Fibroblast of the aortic adventitia (primary cell): Measurements from ENCODE around the gene RFX1. TPM values are rescaled to one million over a fixed set of nuclear protein-coding genes. Genes with fewer than 3 reads are reported as not detected.

Source experiments
- DNase-seq: peaks from one replicate; pipeline ENCODE4 v3.0.0-alpha.2; 2010; ENCODE audit warnings: low read depth
- H3K4me3 ChIP-seq: 2 replicates; pipeline ENCODE4 v1.5.1; 2011; ENCODE audit warnings: low read depth, mild to moderate bottlenecking, control low read depth, low read length, moderate library complexity
- CTCF ChIP-seq: IDR thresholded peaks from 2 replicates; pipeline ENCODE4 v1.5.1; 2011; ENCODE audit warnings: mild to moderate bottlenecking, low read length, control low read depth, inconsistent platforms; ENCODE audit not compliant: insufficient read depth
- total RNA-seq: library from RNA; depleted of rRNA; stranded (reverse); fragments of >200 nt; gene quantifications from 2 replicates; pipeline ENCODE4 v1.2.3, GENCODE V29; 2012; ENCODE audit warnings: low replicate concordance

Gene RFX1
- total RNA-seq, 1 donor = 3.4 TPM

GRCh38 chr19:13964776-13965175 is 41.3 kb downstream of the RFX1 start:
- DNase-seq = no peak
- no peak for TF ChIP-seq CTCF
- no peak overlapping the region for H3K4me3 ChIP-seq

GRCh38 chr19:13963603-13964105 is 42.5 kb downstream of the RFX1 start:
- DNase-seq = no peak
- no peak overlapping the region for H3K4me3 ChIP-seq
- TF ChIP-seq CTCF = no peak

- DNase-seq = no peak
- no peak for TF ChIP-seq CTCF
- no peak overlapping the region for H3K4me3 ChIP-seq
Observed at GRCh38 chr19:13962699-13963602, 43.2 kb downstream of the RFX1 start.

- no peak for DNase-seq
- no peak overlapping the region for H3K4me3 ChIP-seq
- TF ChIP-seq CTCF = no peak
Observed at GRCh38 chr19:13961826-13962698, 44.1 kb downstream of the RFX1 start.

- no peak for TF ChIP-seq CTCF
- DNase-seq = no peak
- H3K4me3 ChIP-seq = no peak overlapping the region
Observed at GRCh38 chr19:13960863-13961784, 45.0 kb downstream of the RFX1 start.
